HG03575 (cell line): Measurements from ENCODE around the gene MYBPC3.
A peak's percentile ranks its signal among the peaks of the same experiment; 100 is the strongest.

Source experiments
- ATAC-seq: cut with Tn5 transposase; IDR thresholded peaks from one replicate; pipeline ENCODE4 v1.9.1; 2021; ENCODE audit not compliant: unreplicated experiment, insufficient number of reproducible peaks, low FRiP score; ENCODE audit errors: extremely low read depth

Gene MYBPC3

DNA sequence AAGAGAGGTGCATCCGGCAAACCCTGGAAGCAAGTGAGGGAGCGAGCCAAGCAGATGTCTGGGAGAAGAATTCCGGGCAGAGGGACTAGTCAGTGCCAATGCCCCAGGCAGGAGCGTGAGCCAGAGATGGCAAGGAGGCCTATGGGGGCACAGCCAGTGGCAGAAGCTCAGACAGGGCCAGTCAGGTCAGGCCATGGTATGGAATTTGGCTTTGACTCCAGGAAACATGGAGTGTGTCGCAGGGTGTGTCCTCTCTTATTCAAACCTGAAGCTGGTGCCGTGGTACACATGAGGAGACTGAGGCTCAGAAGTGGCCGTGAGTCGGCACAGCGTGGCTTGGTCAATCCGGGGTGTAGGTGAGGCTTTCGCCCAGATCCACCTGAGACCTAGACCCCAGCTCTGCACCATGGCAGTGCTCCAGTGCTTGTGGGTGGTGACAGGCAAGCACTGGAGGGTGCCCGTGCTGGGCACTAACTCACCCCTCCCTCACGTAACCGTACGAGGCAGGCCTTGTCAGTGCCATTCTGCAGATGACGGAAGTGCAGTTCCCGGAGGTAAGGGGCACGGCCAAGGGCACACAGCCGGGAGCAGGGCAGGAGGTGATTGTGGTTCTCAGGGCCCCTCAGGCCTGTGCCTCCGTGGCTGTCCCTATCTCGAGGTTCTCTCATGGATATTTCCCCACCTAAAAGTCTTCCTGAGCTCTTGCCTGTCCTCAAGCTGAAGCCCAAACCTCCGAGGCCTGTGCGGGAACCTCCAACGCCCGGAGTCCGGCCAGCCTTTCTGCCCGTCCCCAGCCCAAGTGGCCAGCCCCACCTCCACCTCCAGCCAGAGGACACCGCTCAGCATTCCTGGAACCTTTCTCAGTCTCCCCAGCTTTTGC, 36.4 kb upstream of the MYBPC3 start:
- ATAC-seq: no peak

- ATAC-seq: no peak
Observed at GRCh38 chr11:47387944-47388696, 35.6 kb upstream of the MYBPC3 start.

DNA sequence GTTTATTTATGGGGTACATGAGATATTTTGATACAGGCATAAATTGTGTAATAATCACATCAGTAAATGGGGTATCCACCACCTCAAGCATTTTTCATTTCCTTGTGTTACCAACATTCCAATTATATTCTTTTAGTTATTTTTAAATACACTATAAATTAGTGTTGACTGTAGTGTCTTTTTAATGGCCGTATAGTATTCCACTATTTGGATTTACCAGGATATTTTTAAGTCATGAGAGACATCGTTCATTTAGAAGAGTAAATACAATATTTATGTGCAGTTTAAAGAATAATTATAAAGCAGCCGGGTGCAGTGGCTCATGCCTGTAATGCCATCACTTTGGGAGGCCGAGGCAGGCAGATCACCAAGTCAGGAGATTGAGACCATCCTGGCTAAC, 32.0 kb upstream of the MYBPC3 start:
- no peak for ATAC-seq

DNA sequence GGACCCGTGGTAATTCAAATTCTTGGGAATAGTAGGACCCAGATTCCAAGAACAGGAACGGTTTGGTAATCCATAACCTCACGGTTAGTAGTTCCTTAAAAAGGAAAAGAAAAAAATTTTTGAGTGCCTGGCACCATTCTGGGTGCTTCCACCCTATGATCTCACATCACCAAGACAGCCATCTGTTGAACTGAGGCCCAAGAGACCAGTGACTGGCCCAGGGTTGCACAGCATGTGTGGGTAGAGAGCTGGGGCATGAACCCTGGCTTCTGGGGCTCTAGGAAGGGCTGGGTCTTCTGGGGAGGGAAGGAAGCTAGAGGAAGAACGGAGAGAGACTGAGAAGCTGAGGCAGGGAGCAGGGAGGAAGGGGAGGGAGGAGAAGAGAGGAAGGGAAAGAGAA, 30.6 kb upstream of the MYBPC3 start:
- ATAC-seq: no peak

- ATAC-seq: no peak
Observed at GRCh38 chr11:47380078-47380477, 27.6 kb upstream of the MYBPC3 start.

DNA sequence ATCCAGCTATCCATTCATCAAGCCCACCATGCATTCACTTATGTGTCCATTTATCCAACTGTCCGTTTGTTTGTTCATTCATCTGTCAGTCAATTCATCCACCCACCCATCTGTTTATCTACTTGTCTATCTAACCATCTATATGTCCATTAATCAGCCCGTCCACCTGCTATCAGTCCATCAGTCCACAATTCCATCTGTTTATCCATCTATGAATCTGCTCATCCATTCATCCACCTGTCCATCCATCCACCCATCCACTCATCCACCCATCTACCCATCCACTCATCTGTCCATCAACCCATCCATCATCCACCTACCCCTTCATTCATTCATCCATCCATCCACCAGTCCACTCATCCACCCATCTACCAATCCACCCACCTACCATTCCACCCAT, 26.8 kb upstream of the MYBPC3 start:
- no peak for ATAC-seq

DNA sequence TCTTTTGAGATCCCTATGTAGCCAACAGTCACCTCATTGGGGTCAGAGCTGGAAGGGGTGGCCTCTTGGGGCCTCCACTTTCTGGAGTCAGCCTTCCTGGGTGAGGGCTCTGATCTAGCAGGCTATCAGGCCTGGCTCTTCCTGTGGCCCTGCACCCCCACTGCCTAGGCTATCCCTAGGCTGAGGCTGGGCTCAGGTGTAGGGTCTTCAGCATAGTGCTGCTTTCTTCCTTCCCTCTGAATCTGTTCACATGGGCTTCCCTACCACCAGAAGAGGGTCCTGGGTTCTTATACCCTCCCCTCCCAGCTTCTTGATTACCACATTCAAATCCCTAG, 26.3 kb upstream of the MYBPC3 start:
- ATAC-seq: no peak

- ATAC-seq: peak; percentile 66
Observed at GRCh38 chr11:47378010-47378835, 25.7 kb upstream of the MYBPC3 start, which contains the start of gene SPI1. TSS of gene SPI1 (minus strand) at chr11:47378547. CDS start at chr11:47378353, 194 bp downstream.

DNA sequence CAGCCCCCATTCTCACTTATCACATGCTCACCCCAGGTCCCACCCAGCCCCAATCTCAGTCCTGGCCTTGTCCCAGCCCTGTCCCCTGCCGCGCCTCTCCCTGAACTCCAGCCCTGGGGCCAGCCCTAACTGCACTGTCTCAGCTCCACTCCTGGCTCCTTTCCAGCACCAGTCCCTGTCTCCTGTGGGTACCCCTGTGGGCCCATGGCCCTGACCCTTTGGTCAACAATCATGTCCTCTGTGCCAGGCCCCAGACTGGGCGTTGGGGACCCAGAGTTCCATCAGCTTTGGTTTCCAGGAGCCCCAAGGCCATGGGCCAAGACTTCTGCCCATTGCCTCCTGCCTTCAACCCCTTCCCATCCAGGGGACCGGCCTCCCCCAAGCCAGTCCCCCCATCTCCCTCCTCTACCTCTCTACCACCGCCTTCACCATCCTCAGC, 25.1 kb upstream of the MYBPC3 start:
- ATAC-seq: no peak

GRCh38 chr11:47376525-47377371, 24.2 kb upstream of the MYBPC3 start:
- ATAC-seq: no peak

DNA sequence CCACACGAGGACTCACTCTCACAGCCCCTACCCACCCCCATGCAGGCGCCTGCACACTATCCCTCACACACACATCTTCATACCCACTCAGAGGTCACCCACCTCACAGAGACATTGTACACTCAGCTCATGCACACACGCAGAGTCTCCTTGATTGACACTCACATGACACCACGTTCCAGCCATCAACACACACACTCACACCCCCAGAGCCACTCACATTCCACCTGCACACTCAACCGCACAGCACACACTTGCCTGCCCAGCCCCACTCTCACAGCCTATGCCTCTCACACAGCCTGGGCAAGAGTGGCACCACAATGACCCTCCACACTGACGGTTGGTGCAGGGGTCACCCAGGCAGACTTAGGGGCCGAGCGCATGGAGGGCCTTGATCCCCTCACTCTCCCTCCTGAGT, 23.6 kb upstream of the MYBPC3 start:
- no peak for ATAC-seq

GRCh38 chr11:47375546-47376085, 23.1 kb upstream of the MYBPC3 start:
- ATAC-seq: no peak

GRCh38 chr11:47375020-47375419, 22.5 kb upstream of the MYBPC3 start:
- ATAC-seq: no peak

GRCh38 chr11:47374720-47375019, 22.2 kb upstream of the MYBPC3 start:
- ATAC-seq: no peak

- no peak for ATAC-seq
Observed at GRCh38 chr11:47373876-47374719, 21.6 kb upstream of the MYBPC3 start.

GRCh38 chr11:47372422-47372821, 19.9 kb upstream of the MYBPC3 start:
- ATAC-seq: no peak

DNA sequence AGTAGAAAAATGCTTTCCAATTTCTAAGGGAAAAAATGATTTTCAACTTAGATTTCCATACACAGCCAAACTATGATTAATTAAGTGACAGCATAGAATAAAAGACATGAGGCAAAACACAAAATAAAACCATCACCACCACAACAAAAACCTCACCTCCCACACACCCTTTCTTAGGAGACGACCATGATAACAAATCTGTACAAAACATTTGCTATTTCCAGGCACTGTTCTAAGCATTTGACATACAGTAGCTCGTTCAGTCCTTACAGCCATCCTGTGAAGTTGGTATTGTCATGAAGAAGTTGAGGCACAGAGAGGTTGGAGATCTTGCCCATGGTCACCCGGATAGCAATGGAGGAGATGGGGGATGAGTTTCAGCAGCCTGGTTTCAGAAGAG, 17.2 kb upstream of the MYBPC3 start:
- no peak for ATAC-seq

DNA sequence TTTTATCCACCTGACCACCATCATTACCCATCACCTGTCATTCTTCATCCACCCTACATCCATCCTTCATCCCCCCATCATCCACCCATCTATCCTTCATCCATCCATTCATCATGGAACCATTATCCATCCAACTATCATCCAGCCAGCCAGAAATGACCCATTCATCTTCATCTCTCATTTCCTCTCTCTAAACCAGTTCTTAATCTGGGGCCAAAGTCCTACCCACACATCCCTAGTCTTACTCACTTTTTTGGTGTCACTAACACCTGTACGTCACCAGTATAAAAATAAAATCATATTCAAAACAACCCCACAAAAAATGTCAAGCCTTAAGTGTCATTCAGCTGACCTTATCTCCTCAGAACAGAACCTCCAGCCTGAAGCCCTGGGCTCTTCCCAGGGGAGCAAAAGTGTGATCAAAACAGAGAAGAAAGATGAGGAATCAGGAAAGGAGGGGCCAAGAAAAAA, 13.6 kb upstream of the MYBPC3 start:
- no peak for ATAC-seq
